ENCODE data around the gene CYSTM1. TPM values are rescaled to one million over a fixed set of nuclear protein-coding genes. Genes with fewer than 3 reads are reported as not detected.

The CYSTM1 gene
- total and polyA plus RNA-seq, 2 donors (not counting 3 experiments of a cell fraction or from before 2014, with no cell fraction given): 28.9 to 41.5 TPM

DNA sequence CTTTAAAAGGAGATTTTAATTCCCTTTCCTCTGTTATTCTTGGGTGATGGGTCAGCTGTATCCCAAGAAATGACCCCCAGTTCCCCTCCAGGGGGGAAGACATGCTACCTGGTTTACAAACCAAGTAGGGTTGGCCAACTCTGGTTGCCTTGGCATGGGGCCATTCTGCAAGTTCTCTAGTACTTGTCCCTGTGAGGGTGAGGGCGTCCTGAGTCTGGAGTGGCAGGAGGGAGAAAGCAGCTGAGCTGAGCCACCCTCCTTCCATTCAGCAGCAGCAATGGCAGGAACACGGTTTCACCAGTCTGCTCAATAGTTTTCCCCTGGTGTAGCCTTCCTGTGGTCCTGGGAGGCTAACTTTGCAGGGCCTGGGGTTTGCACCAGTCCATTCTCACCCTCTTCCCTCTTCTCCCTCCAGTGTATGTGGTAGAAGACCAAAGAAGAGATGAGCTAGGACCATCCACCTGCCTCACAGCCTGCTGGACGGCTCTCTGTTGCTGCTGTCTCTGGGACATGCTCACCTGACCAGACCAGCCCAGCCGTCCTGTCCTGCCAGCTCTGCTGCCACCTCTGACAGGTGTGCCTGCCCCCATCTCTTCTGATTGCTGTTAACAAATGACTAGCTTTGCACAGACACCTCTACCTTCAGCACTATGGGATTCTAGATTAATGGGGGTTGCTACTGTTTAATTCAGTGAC, 68.0 kb downstream of the CYSTM1 start:
- no peaks in the 10 kb centered on the region for H3K9me3 ChIP-seq (replicated peaks; ENCODE audit: control insufficient read depth, insufficient read depth, low read length)
- H2AFZ ChIP-seq (ENCODE audit: low read depth, low read length): no peak overlapping the region
- no peaks in the 10 kb centered on the region for H3K27me3 ChIP-seq (ENCODE audit: control insufficient read depth in 2 of 2, insufficient read depth in 2 of 2, low read length in 2 of 2)
- no peak overlapping the region for H3K27ac ChIP-seq (ENCODE audit: insufficient read depth, low read depth, low read length)
- H3K79me2 ChIP-seq (ENCODE audit: control insufficient read depth, insufficient read depth, low read length): peaks cover 6% of the 10 kb centered on the region
- DNase-seq (ENCODE audit: low read depth, low spot score): no peak
- POLR2A ChIA-PET: interaction anchor here (7.3 kb wide), 1 partner anchor 103 kb away, joined by 112 read pairs; the partner anchor contains the start of gene HBEGF
- TF ChIP-seq GATA2 (IDR thresholded peaks at IDR 0.05; ENCODE audit: insufficient read depth, insufficient read length, low read depth, low read length) (no peak), JUN (IDR thresholded peaks at IDR 0.05; ENCODE audit: borderline replicate concordance, insufficient read depth, insufficient read length, low read depth) (no peak), FOS (IDR thresholded peaks at IDR 0.05; ENCODE audit: borderline replicate concordance, insufficient read depth, low read length) (no peak), EZH2 (IDR thresholded peaks at IDR 0.05; ENCODE audit: borderline replicate concordance, low read depth, low read length, severe bottlenecking) (no peak), POLR2A (IDR thresholded peaks at IDR 0.05; ENCODE audit: low read depth, low read length) (no peak), POLR2AphosphoS5 (IDR thresholded peaks at IDR 0.05; ENCODE audit: insufficient read depth, low read depth, low read length) (no peak), MYC (IDR thresholded peaks at IDR 0.05; ENCODE audit: low read depth, low read length) (no peak)
- TF ChIP-seq, protein P1, sequence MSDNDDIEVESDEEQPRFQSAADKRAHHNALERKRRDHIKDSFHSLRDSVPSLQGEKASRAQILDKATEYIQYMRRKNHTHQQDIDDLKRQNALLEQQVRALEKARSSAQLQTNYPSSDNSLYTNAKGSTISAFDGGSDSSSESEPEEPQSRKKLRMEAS (IDR thresholded peaks at IDR 0.05; ENCODE audit: insufficient read depth, insufficient read length): no peak
- TF ChIP-seq, protein P2, sequence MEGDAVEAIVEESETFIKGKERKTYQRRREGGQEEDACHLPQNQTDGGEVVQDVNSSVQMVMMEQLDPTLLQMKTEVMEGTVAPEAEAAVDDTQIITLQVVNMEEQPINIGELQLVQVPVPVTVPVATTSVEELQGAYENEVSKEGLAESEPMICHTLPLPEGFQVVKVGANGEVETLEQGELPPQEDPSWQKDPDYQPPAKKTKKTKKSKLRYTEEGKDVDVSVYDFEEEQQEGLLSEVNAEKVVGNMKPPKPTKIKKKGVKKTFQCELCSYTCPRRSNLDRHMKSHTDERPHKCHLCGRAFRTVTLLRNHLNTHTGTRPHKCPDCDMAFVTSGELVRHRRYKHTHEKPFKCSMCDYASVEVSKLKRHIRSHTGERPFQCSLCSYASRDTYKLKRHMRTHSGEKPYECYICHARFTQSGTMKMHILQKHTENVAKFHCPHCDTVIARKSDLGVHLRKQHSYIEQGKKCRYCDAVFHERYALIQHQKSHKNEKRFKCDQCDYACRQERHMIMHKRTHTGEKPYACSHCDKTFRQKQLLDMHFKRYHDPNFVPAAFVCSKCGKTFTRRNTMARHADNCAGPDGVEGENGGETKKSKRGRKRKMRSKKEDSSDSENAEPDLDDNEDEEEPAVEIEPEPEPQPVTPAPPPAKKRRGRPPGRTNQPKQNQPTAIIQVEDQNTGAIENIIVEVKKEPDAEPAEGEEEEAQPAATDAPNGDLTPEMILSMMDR (IDR thresholded peaks at IDR 0.05; ENCODE audit: extremely low read depth in 1 of 2, insufficient read depth in 1 of 2, low read depth in 1 of 2, low read length in 2 of 2): no peak
- intact Hi-C loops (cut with micrococcal nuclease) (loop anchor here (10.0 kb wide), 1 partner anchor 392 kb away; the partner anchor contains the start of genes CD14 and TMCO6), dilution Hi-C loops (cut with MboI; ENCODE audit: extremely low pct_ligation_motif_present, low sequenced_read_pairs) (no loop called here)
- no peaks in the 10 kb centered on the region for H3K36me3 ChIP-seq (ENCODE audit: control insufficient read depth in 2 of 2, extremely low read depth in 1 of 2, insufficient read depth in 2 of 2, low read length in 2 of 2)
- H4K20me1 ChIP-seq (replicated peaks; ENCODE audit: control insufficient read depth, extremely low read depth, insufficient read depth, low read length): no peaks in the 10 kb centered on the region
- H3K4me1 ChIP-seq (ENCODE audit: control insufficient read depth, extremely low read depth, insufficient read depth, low read length): peaks cover 41% of the 10 kb centered on the region
- H3K4me3 ChIP-seq (replicated peaks in 1 of 3; ENCODE audit: insufficient read depth in 1 of 3, low read depth in 1 of 3, low read length in 3 of 3): no peak overlapping the region
- H3K4me2 ChIP-seq (ENCODE audit: insufficient read depth, low read length): no peak overlapping the region
- BruUV-seq (replicated peaks): no TSS peak
- CTCF ChIA-PET: interaction anchor here (1.3 to 17.3 kb wide), 10 partner anchors 11 to 121 kb away, joined by 3 to 1214 read pairs (median 32); partner anchors contain the start of genes HBEGF and SLC4A9
- no peak for FAIRE-seq
- H3K9me1 ChIP-seq (replicated peaks; ENCODE audit: control insufficient read depth, extremely low read depth, insufficient read depth, low read length): no peaks in the 10 kb centered on the region
- no peak overlapping the region for H3K9ac ChIP-seq (replicated peaks; ENCODE audit: extremely low read depth, insufficient read depth, low read length)
